Measurements from ENCODE around the gene FAM170A. TPM values are rescaled to one million over a fixed set of nuclear protein-coding genes. Genes with fewer than 3 reads are reported as not detected.

Gene FAM170A
- total and polyA plus RNA-seq, 2 donors (not counting 3 experiments of a cell fraction or from before 2014, with no cell fraction given): not detected

GRCh38 chr5:119681734-119682133, 52.4 kb downstream of the FAM170A start:
- TF ChIP-seq POLR2A (IDR thresholded peaks at IDR 0.05; ENCODE audit: low read depth, low read length) (no peak), JUN (IDR thresholded peaks at IDR 0.05; ENCODE audit: borderline replicate concordance, insufficient read depth, insufficient read length, low read depth) (no peak), MYC (IDR thresholded peaks at IDR 0.05; ENCODE audit: low read depth, low read length) (no peak), EZH2 (IDR thresholded peaks at IDR 0.05; ENCODE audit: borderline replicate concordance, low read depth, low read length, severe bottlenecking) (no peak), MAX (IDR thresholded peaks at IDR 0.05; ENCODE audit: insufficient read depth, insufficient read length) (no peak), GATA2 (IDR thresholded peaks at IDR 0.05; ENCODE audit: insufficient read depth, insufficient read length, low read depth, low read length) (no peak), FOS (IDR thresholded peaks at IDR 0.05; ENCODE audit: borderline replicate concordance, insufficient read depth, low read length) (no peak), CTCF (IDR thresholded peaks at IDR 0.05; ENCODE audit: extremely low read depth in 1 of 2, insufficient read depth in 1 of 2, low read depth in 1 of 2, low read length in 2 of 2) (no peak), POLR2AphosphoS5 (IDR thresholded peaks at IDR 0.05; ENCODE audit: insufficient read depth, low read depth, low read length) (no peak)
- Histone ChIP-seq H3K9ac (replicated peaks; ENCODE audit: extremely low read depth, insufficient read depth, low read length) (no peak overlapping the region), H3K36me3 (ENCODE audit: control insufficient read depth in 2 of 2, extremely low read depth in 1 of 2, insufficient read depth in 2 of 2, low read length in 2 of 2) (no peaks in the 10 kb centered on the region), H4K20me1 (replicated peaks; ENCODE audit: control insufficient read depth, extremely low read depth, insufficient read depth, low read length) (no peaks in the 10 kb centered on the region), H3K9me1 (replicated peaks; ENCODE audit: control insufficient read depth, extremely low read depth, insufficient read depth, low read length) (no peaks in the 10 kb centered on the region), H3K79me2 (ENCODE audit: control insufficient read depth, insufficient read depth, low read length) (no peaks in the 10 kb centered on the region), H3K27me3 (ENCODE audit: control insufficient read depth in 2 of 2, insufficient read depth in 2 of 2, low read length in 2 of 2) (no peaks in the 10 kb centered on the region), H3K27ac (ENCODE audit: insufficient read depth, low read depth, low read length) (no peak overlapping the region), H3K4me2 (ENCODE audit: insufficient read depth, low read length) (no peak overlapping the region), H3K9me3 (replicated peaks; ENCODE audit: control insufficient read depth, insufficient read depth, low read length) (peaks cover 2% of the 10 kb centered on the region), H3K4me3 (replicated peaks in 1 of 3; ENCODE audit: insufficient read depth in 1 of 3, low read depth in 1 of 3, low read length in 3 of 3) (no peak overlapping the region), H2AFZ (ENCODE audit: low read depth, low read length) (no peak overlapping the region), H3K4me1 (ENCODE audit: control insufficient read depth, extremely low read depth, insufficient read depth, low read length) (no peaks in the 10 kb centered on the region)
- FAIRE-seq (no peak), DNase-seq (ENCODE audit: low read depth, low spot score) (no peak)
- intact Hi-C loops (cut with micrococcal nuclease): no loop called here
- dilution Hi-C loops (cut with MboI; ENCODE audit: extremely low pct_ligation_motif_present, low sequenced_read_pairs): no loop called here
- ChIA-PET POLR2A (no interaction called here), CTCF (no interaction called here)
- BruUV-seq (replicated peaks): no TSS peak
